K562 (cell line): ENCODE results near the gene GALNT9. TPM values are rescaled to one million over a fixed set of nuclear protein-coding genes. Genes with fewer than 3 reads are reported as not detected.

ENCODE experiments used
- ATAC-seq: fragments of 200-7000 bp; cut with Tn5 transposase; 3 replicates; pipeline ENCODE4 v1.9.1; 2020; ENCODE audit warnings: moderate library complexity
- BruUV-seq: library from RNA; stranded (reverse); fragments of 400-500 nt; replicated peaks from 2 replicates; lab custom pipeline; 2021; lab: Mats Ljungman, UMichigan
- CTCF ChIA-PET: fragments of 300-600 bp; formaldehyde crosslinking; extraction: SDS; loops from one replicate; lab custom pipeline; 2021; ENCODE audit warnings: low intra/inter-chr PET ratio; lab: Yijun Ruan, JAX
- POLR2A ChIA-PET: fragments of 300-600, 350-650 bp; sonication (Branson Sonifier 250); formaldehyde crosslinking; extraction: SDS; loops from one replicate; lab custom pipeline; 2021; ENCODE audit warnings: antibody characterized with exemption, inconsistent platforms; lab: Yijun Ruan, JAX
- DNase-seq, 4 experiments: peaks; one replicate each; pipeline versions ENCODE4 v3.0.0 to v3.0.0-alpha.2; 2011 to 2018; ENCODE audit warnings: low spot score in 3 of 4, mixed read lengths in 3 of 4; ENCODE audit errors: extremely low read depth in 1 of 4
- FAIRE-seq: peaks from 2 replicates; lab custom pipeline; 2011; peaks lifted over from hg19 to GRCh38; lab: Jason Lieb, UNC
- H2AFZ ChIP-seq: 2 replicates; pipeline ENCODE4 v1.6.0; 2011; ENCODE audit warnings: low read depth, low read length, control low read depth, inconsistent platforms
- H3K27ac ChIP-seq: fragments of 200-600 bp; 3 replicates; pipeline ENCODE4 v1.8.0; 2011; ENCODE audit warnings: low read depth, mild to moderate bottlenecking, control low read depth, inconsistent platforms, low read length, moderate library complexity, mixed read lengths; ENCODE audit errors: extremely low read depth
- H3K27me3 ChIP-seq, 2 experiments: fragments of 300-600 bp in 1 of 2; 2 replicates in 1 of 2; 3 replicates in 1 of 2; pipeline versions ENCODE4 v1.6.0 to v1.8.0; 2011; ENCODE audit warnings: inconsistent platforms in 2 of 2, low read length in 2 of 2, mild to moderate bottlenecking in 1 of 2, mixed read lengths in 1 of 2, moderate library complexity in 1 of 2; ENCODE audit not compliant: control insufficient read depth in 2 of 2, insufficient read depth in 2 of 2
- H3K36me3 ChIP-seq: fragments of 300-600 bp; 3 replicates; pipeline ENCODE4 v1.8.0; 2011; ENCODE audit warnings: mild to moderate bottlenecking, low read length, inconsistent platforms; ENCODE audit not compliant: control insufficient read depth, insufficient read depth
- H3K4me1 ChIP-seq, 2 experiments: fragments of 200-600 bp in 1 of 2; replicated peaks in 1 of 2; 2 replicates in 1 of 2; 3 replicates in 1 of 2; pipeline versions ENCODE4 v1.5.1 to v1.8.0; 2011; ENCODE audit warnings: inconsistent platforms in 2 of 2, low read length in 2 of 2, mild to moderate bottlenecking in 1 of 2, mixed read lengths in 1 of 2, moderate library complexity in 1 of 2; ENCODE audit not compliant: control insufficient read depth in 2 of 2, insufficient read depth in 2 of 2
- H3K4me2 ChIP-seq: 2 replicates; pipeline ENCODE4 v1.6.1; 2011; ENCODE audit warnings: low read length, control low read depth, inconsistent platforms, mixed read lengths; ENCODE audit not compliant: insufficient read depth
- H3K4me3 ChIP-seq: fragments of 200-600 bp; sonication (generic), shearing (Covaris generic); 2 replicates; pipeline ENCODE4 v1.5.1; 2016; ENCODE audit warnings: control low read depth, inconsistent platforms
- H3K79me2 ChIP-seq: fragments of 200-600 bp; 3 replicates; pipeline ENCODE4 v1.8.0; 2011; ENCODE audit warnings: low read length, inconsistent platforms; ENCODE audit not compliant: control insufficient read depth, insufficient read depth
- H3K9ac ChIP-seq, 2 experiments: 2 replicates each; pipeline versions ENCODE4 v1.6.0 to v1.6.1; 2011; ENCODE audit warnings: low read depth in 2 of 2, low read length in 2 of 2, control low read depth in 1 of 2, inconsistent platforms in 1 of 2, mild to moderate bottlenecking in 1 of 2, mixed read lengths in 1 of 2; ENCODE audit not compliant: insufficient read depth in 1 of 2
- H3K9me1 ChIP-seq: one replicate; pipeline ENCODE4 v1.6.0; 2011; ENCODE audit warnings: inconsistent platforms, mild to moderate bottlenecking, low read length, moderate library complexity; ENCODE audit not compliant: control insufficient read depth, insufficient read depth
- H3K9me3 ChIP-seq: replicated peaks from 2 replicates; pipeline ENCODE4 v1.5.1; 2011; ENCODE audit warnings: low read depth, low read length, inconsistent platforms; ENCODE audit not compliant: control insufficient read depth, insufficient read depth
- H4K20me1 ChIP-seq: replicated peaks from 2 replicates; pipeline ENCODE4 v1.6.1; 2011; ENCODE audit warnings: low read length, inconsistent platforms, mixed read lengths; ENCODE audit not compliant: control insufficient read depth, insufficient read depth
- CHD4 ChIP-seq: fragments of 200-600 bp; sonication (generic); IDR thresholded peaks from 3 replicates; pipeline ENCODE4 v1.6.1; 2012; ENCODE audit warnings: low read depth, mild to moderate bottlenecking, mixed read lengths, low read length, inconsistent platforms; ENCODE audit not compliant: insufficient read depth, insufficient replicate concordance, poor library complexity, severe bottlenecking
- FOXM1 ChIP-seq, 2 experiments: fragments of 450-650 bp in 1 of 2; sonication (generic) in 1 of 2; formaldehyde crosslinking in 1 of 2; IDR thresholded peaks; 2 replicates each; pipeline versions ENCODE4 v1.6.1 to v1.9.0; 2017 to 2022; ENCODE audit warnings: low read depth in 2 of 2, mild to moderate bottlenecking in 2 of 2, missing genetic modification reagents in 1 of 2, moderate library complexity in 1 of 2
- MAFK ChIP-seq: IDR thresholded peaks from 2 replicates; pipeline ENCODE4 v1.6.1; 2011; ENCODE audit warnings: low read length, improper control_type of control experiment
- NUFIP1 ChIP-seq: fragments of 450-650 bp; IDR thresholded peaks from 2 replicates; pipeline ENCODE4 v1.6.1; 2018; ENCODE audit not compliant: partially characterized antibody
- POLR2G ChIP-seq: fragments of 200-400 bp; formaldehyde crosslinking; IDR thresholded peaks from 2 replicates; pipeline ENCODE4 v1.6.1; 2017; ENCODE audit warnings: low read depth, mild to moderate bottlenecking, antibody characterized with exemption, low read length, moderate library complexity
- RFX7 ChIP-seq: fragments of 250-450 bp; sonication (Bioruptor Pico); IDR thresholded peaks from 2 replicates; pipeline ENCODE4 v1.5.1; 2021; ENCODE audit warnings: mild to moderate bottlenecking
- SAFB2 ChIP-seq: fragments of 200-400 bp; formaldehyde crosslinking; IDR thresholded peaks from 2 replicates; pipeline ENCODE4 v1.6.1; 2018; ENCODE audit warnings: borderline replicate concordance, low read length, low read depth, moderate library complexity; ENCODE audit not compliant: severe bottlenecking
- ZNF57 ChIP-seq: fragments of 450-650 bp; formaldehyde crosslinking; IDR thresholded peaks from 2 replicates; pipeline ENCODE4 v1.4.0; 2020; ENCODE audit warnings: mild to moderate bottlenecking, moderate library complexity
- WGBS: fragments of 100-300 bp; shearing (Covaris generic); methylation state at CpG from one replicate; pipeline ENCODE4 v1.1.6; 2016; ENCODE audit warnings: low coverage, mixed read lengths; ENCODE audit not compliant: insufficient coverage; ENCODE audit errors: missing lambda C conversion rate; 5-methylcytosine and 5-hydroxymethylcytosine counted together
- in situ Hi-C: fragments of 300-500 bp; cut with MboI; formaldehyde crosslinking; loops from 4 replicates; pipeline ENCODE4 v1.15.0; 2018; ENCODE audit warnings: inconsistent platforms, mixed read lengths
- intact Hi-C: fragments of 100-400 bp; cut with micrococcal nuclease; formaldehyde crosslinking; loops from 2 replicates; pipeline ENCODE4 v1.14.2; 2022
- polyA plus RNA-seq, 8 experiments: library from polyadenylated mRNA; depleted of rRNA in 4 of 8; stranded (reverse) in 5 of 8; unstranded in 3 of 8; fragments of >200 nt; fragmentation: Nextera tagmentation in 2 of 8; fragmentation: Illumina TruSeq in 1 of 8; extraction: Ambion mirVana in 2 of 8; extraction: Trizol in 1 of 8; gene quantifications; 2 replicates each; pipeline versions ENCODE4 v1.2.1 to v1.2.3, GENCODE V29; 2011 to 2014; ENCODE audit warnings: inconsistent platforms in 1 of 8, missing spikeins in 1 of 8
- total RNA-seq, 7 experiments: library from RNA; depleted of rRNA in 6 of 7; stranded (reverse); fragments of >200 nt in 6 of 7; fragmentation: Illumina TruSeq in 2 of 7; extraction: Trizol in 2 of 7; gene quantifications; 2 replicates each; pipeline versions ENCODE4 v1.2.1 to v1.2.3, GENCODE V29; 2011 to 2021; ENCODE audit warnings: low replicate concordance in 1 of 7
- TF ChIP-seq, protein P1 (sequence below): fragments of 450-650 bp; formaldehyde crosslinking; IDR thresholded peaks from 2 replicates; pipeline ENCODE4 v1.4.0; 2022; ENCODE audit warnings: mild to moderate bottlenecking, moderate library complexity

GALNT9 gene
- total and polyA plus RNA-seq, 9 of the 15 experiments (the other 6 are each of a cell fraction or from before 2014, with no cell fraction given): not detected

DNA sequence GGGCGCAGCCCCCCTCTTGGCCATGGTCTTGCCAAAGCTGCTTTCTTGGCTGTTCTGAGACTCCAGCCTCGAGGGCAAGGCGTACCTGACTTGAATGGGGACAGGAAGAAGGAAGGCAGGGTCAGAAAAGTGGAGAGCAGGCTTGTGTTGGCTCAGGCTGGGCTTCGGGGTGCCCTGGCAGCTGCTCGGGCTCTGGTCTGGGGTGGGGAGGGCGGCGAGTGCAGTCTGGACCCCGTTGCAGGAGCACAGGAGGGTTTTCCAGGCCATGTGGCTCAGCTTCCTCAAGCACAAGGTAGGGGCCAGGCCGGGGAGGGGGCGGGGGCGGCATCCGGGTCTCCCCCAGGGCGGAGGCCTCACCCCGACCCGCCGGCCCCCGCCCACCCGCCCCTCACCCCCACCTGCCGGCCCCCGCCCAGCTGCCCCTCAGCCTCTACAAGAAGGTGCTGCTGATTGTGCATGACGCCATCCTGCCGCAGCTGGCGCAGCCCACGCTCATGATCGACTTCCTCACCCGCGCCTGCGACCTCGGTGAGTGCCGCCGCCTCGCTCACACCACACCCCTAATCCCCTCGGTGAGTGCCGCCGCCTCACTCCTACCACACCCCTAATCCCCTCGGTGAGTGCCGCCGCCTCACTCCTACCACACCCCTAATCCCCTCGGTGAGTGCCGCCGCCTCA lies 180.9 kb downstream of the GALNT9 start (continued):
- TF ChIP-seq SAFB2 (no peak), NUFIP1 (no peak), RFX7 (CRISPR knock-in tag) (no peak)

DNA sequence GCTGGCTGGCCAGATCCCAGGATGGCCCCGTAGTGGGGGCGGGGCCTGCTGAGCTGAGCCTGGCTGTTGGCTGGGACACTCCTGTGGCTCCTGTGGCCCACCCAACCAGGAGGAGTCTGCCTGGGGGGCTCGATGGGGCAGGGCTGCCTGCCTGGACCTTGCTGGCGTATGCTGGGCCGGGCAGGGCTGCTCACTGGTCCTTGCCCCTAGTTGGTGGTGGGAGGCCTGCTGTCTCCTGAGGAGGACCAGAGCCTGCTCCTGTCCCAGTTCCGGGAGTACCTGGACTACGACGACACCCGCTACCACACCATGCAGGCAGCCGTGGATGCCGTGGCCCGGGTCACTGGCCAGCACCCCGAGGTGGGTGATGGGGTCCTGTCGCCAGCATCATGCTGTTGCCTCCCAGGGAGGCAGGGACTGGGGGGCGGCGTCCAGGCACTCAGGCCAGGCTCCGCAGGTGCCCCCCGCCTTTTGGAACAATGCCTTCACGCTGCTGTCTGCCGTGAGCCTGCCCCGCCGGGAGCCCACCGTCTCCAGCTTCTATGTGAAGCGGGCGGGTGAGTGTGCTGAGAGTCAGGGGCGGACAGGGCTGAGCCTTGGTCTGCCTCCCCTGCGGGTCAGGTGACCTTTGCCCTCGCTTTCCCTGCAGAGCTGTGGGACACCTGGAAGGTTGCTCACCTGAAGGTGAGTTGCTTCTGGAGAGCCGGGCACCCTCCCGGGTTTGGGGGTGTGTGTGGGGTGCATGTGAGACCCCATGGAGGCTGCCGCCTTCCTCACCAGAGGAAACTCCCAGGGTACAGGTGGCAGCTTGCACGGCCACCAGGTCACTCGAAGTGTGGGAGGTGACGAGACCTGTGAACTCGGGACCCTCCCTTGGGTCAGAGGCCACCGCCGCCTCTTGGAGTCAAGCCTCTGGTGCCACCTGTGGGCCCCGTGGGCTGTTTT lies 181.7 kb downstream of the GALNT9 start:
- no peak for DNase-seq
- no peak overlapping the region for H3K27ac ChIP-seq
- H3K9ac ChIP-seq: peak overlapping the region in 1 of 2 experiments; percentile 26; a peak in 1 of 4 replicates
- ATAC-seq: no peak
- no peak for TF ChIP-seq CHD4
- TF ChIP-seq, protein P1, sequence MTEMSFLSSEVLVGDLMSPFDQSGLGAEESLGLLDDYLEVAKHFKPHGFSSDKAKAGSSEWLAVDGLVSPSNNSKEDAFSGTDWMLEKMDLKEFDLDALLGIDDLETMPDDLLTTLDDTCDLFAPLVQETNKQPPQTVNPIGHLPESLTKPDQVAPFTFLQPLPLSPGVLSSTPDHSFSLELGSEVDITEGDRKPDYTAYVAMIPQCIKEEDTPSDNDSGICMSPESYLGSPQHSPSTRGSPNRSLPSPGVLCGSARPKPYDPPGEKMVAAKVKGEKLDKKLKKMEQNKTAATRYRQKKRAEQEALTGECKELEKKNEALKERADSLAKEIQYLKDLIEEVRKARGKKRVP: no peak
- TF ChIP-seq MAFK: no peak
- TF ChIP-seq ZNF57: no peak
- TF ChIP-seq FOXM1 (IDR thresholded peaks at IDR 0.05; ENCODE audit: low read depth): no peak
- TF ChIP-seq FOXM1 (CRISPR knock-in tag; IDR thresholded peaks at IDR 0.05; ENCODE audit: low read depth): no peak
- TF ChIP-seq POLR2G: 0 out of 2 replicates have a peak, but pooled peaks have one; percentile 10
- TF ChIP-seq, all 486 proteins: peak for 1
- Histone ChIP-seq H3K4me3 (no peak overlapping the region), H4K20me1 (no peaks in the 10 kb centered on the region; the same call in 1 of the 2 replicates), H3K9me3 (no peaks in the 10 kb centered on the region), H3K27me3 (no peaks in the 10 kb centered on the region), H3K9me1 (peaks cover 4% of the 10 kb centered on the region), H3K4me1 (peaks cover 8 to 46% of the 10 kb centered on the region in 2 experiments; a peak in 4 of 5 replicates), H3K79me2 (peaks cover 50% of the 10 kb centered on the region), H3K36me3 (peaks cover 54% of the 10 kb centered on the region; the same call in 2 of the 3 replicates), H2AFZ (no peak overlapping the region), H3K4me2 (no peak overlapping the region)
- BruUV-seq: no TSS peak
- in situ Hi-C loops: no loop called here
- CTCF ChIA-PET: no interaction called here
- POLR2A ChIA-PET: interaction anchor here (0.5 kb wide), 1 partner anchor 292 kb away, joined by 4 read pairs; no protein-coding TSS in a partner anchor
- FAIRE-seq: no peak
- intact Hi-C loops: no loop called here
- whole genome bisulfite sequencing: 96% methylated on average over 34 of the region's 38 CpGs
